ENCODE data around the gene MBD6. TPM values are rescaled to one million over a fixed set of nuclear protein-coding genes. Genes with fewer than 3 reads are reported as not detected.

MBD6 gene
- total and polyA plus RNA-seq, 2 of the 8 experiments (the other 6 are each of a cell fraction or from before 2014, with no cell fraction given), result 3.9 to 32.3 TPM

DNA sequence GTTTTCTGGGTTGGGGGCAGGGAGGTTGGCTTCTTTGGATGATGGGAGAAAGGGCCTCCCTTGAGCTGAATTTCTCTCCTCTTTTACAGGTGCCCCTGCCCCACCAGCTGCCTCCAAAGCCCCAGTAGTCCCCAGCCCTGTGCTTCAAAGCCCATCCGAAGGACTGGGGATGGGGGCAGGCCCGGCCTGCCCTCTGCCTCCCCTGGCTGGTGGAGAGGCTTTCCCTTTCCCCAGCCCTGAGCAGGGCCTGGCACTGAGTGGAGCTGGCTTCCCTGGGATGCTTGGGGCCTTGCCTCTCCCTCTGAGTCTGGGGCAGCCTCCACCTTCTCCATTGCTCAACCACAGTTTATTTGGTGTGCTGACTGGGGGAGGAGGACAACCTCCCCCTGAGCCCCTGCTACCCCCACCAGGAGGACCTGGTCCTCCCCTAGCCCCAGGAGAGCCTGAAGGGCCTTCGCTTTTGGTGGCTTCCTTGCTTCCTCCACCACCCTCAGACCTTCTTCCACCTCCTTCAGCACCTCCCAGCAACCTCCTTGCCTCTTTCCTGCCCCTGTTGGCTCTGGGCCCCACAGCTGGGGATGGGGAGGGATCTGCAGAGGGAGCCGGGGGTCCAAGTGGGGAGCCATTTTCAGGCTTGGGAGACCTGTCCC lies 4.0 kb downstream of the MBD6 start:
- Histone ChIP-seq H3K4me2 (ENCODE audit: insufficient read depth in 1 of 2, low read depth in 2 of 2, low read length in 2 of 2) (no peak overlapping the region), H4K20me1 (replicated peaks in 1 of 2; ENCODE audit: control insufficient read depth in 1 of 2, insufficient read depth in 2 of 2, low read length in 2 of 2) (peaks cover 3 to 13% of the 10 kb centered on the region in 2 experiments), H3K56ac (replicated peaks; ENCODE audit: insufficient read length, low read depth, low read length) (no peak overlapping the region), H3K4me3 (ENCODE audit: extremely low read depth in 1 of 4, insufficient read depth in 2 of 4, low read depth in 3 of 4, low read length in 4 of 4) (no peak overlapping the region), H3K79me1 (ENCODE audit: low read depth, low read length) (no peaks in the 10 kb centered on the region; the same call in 1 of the 2 replicates), H3K36me3 (ENCODE audit: control insufficient read depth in 2 of 4, insufficient read depth in 4 of 4, low read length in 3 of 4) (peaks cover 2 to 54% (median 20%) of the 10 kb centered on the region in 4 experiments; a peak in 6 of 8 replicates), H3K9me3 (ENCODE audit: insufficient read depth in 2 of 2, low read depth in 1 of 2, low read length in 1 of 2) (no peaks in the 10 kb centered on the region), H3K27me3 (replicated peaks in 1 of 4; ENCODE audit: control insufficient read depth in 3 of 4, extremely low read depth in 1 of 4, insufficient read depth in 3 of 4, low read length in 3 of 4) (no peaks in the 10 kb centered on the region), H2BK5ac (ENCODE audit: low read depth, low read length) (no peak overlapping the region), H4K8ac (ENCODE audit: extremely low read depth, insufficient read depth, low read length) (no peak overlapping the region), H2AFZ (ENCODE audit: low read length) (no peak overlapping the region), H4K91ac (replicated peaks; ENCODE audit: insufficient read length, low read length) (no peak overlapping the region), H2BK120ac (replicated peaks; ENCODE audit: low read depth, low read length) (no peak overlapping the region), H3K9ac (replicated peaks in 1 of 4; ENCODE audit: extremely low read depth in 1 of 4, low read depth in 3 of 4, low read length in 3 of 4) (no peak overlapping the region), H3K23ac (ENCODE audit: insufficient read length) (no peak overlapping the region), H3K23me2 (ENCODE audit: low read depth, low read length) (peaks cover 8% of the 10 kb centered on the region; the same call in 1 of the 2 replicates), H2BK12ac (ENCODE audit: low read depth, low read length) (no peak overlapping the region), H2BK20ac (ENCODE audit: low read length) (no peak overlapping the region), H2BK15ac (ENCODE audit: low read length) (no peak overlapping the region), H2AK5ac (ENCODE audit: low read depth, low read length) (no peak overlapping the region), H3K14ac (ENCODE audit: insufficient read length) (no peak overlapping the region), H4K5ac (ENCODE audit: insufficient read length, low read depth, low read length) (no peak overlapping the region), H3K4ac (replicated peaks; ENCODE audit: insufficient read length, low read depth, low read length) (no peak overlapping the region), H3K4me1 (replicated peaks in 1 of 4; ENCODE audit: control insufficient read depth in 3 of 4, insufficient read depth in 4 of 4, low read length in 3 of 4) (peaks cover 5 to 14% (median 7%) of the 10 kb centered on the region in 4 experiments; a peak in 6 of 7 replicates), H3K27ac (ENCODE audit: low read depth, low read length) (no peak overlapping the region), H3K18ac (ENCODE audit: extremely low read depth, low read length) (no peak overlapping the region), H3K79me2 (ENCODE audit: control insufficient read depth in 1 of 2, insufficient read depth in 2 of 2, low read length in 2 of 2) (peaks cover 0 to 9% of the 10 kb centered on the region in 2 experiments; a peak in 1 of 4 replicates)
- POLR2A ChIA-PET (ENCODE audit: partially characterized antibody), result interaction anchor here (0.6 to 7.3 kb wide), 21 partner anchors 8 to 209 kb away, joined by 3 to 56 read pairs (median 4); partner anchors contain the start of genes DCTN2, DTX3, INHBE and PIP4K2C
- 73% methylated on average over 4 of the region's 4 CpGs; no CpG with 5 or more reads in 1 of the 2 experiments for WGBS, 2 experiments (ENCODE audit: extremely low coverage in 1 of 2, insufficient coverage in 1 of 2, insufficient read length in 1 of 2, insufficient replicate concordance in 2 of 2, low coverage in 1 of 2, low lambda C conversion rate in 2 of 2, missing lambda C conversion rate in 1 of 2)
- FAIRE-seq, result no peak
- no peak for DNase-seq (ENCODE audit: low read depth in 1 of 2, low spot score in 2 of 2)
- TF ChIP-seq BRCA1 (IDR thresholded peaks at IDR 0.05; ENCODE audit: low read depth, low read length) (no peak), SAP30 (IDR thresholded peaks at IDR 0.05; ENCODE audit: insufficient read depth, insufficient replicate concordance, low read length) (no peak), NRF1 (IDR thresholded peaks at IDR 0.05; ENCODE audit: low read depth, low read length) (no peak), GTF2F1 (IDR thresholded peaks at IDR 0.05; ENCODE audit: borderline replicate concordance, low read depth, low read length) (no peak), RNF2 (IDR thresholded peaks at IDR 0.05; ENCODE audit: borderline replicate concordance, low read depth, low read length, missing control alignments, poor library complexity, severe bottlenecking) (no peak), POU5F1 (IDR thresholded peaks at IDR 0.05; ENCODE audit: low read depth, low read length) (no peak), SRF (IDR thresholded peaks at IDR 0.05; ENCODE audit: low read depth, low read length) (no peak), HDAC2 (IDR thresholded peaks at IDR 0.05; ENCODE audit: borderline replicate concordance in 1 of 2, low read depth in 2 of 2, low read length in 2 of 2) (no peak), CHD2 (IDR thresholded peaks at IDR 0.05; ENCODE audit: low read length) (no peak)
- TF ChIP-seq, protein P1, sequence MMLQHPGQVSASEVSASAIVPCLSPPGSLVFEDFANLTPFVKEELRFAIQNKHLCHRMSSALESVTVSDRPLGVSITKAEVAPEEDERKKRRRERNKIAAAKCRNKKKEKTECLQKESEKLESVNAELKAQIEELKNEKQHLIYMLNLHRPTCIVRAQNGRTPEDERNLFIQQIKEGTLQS (IDR thresholded peaks at IDR 0.05; ENCODE audit: insufficient read depth, low read depth, low read length), result no peak
- CTCF ChIA-PET (ENCODE audit: partially characterized antibody), result interaction anchor here (0.6 to 4.8 kb wide), 5 partner anchors 10 to 1158 kb away, joined by 3 to 29 read pairs (median 5); partner anchors contain the start of gene GLI1

All from H1 (cell line).